ENCODE results near the gene ZNG1F.
"Not testable (repeated sequence)": the region's sequence is repeated elsewhere in the genome, so short reads cannot be mapped to it uniquely, and the experiment has no call there.

DNA sequence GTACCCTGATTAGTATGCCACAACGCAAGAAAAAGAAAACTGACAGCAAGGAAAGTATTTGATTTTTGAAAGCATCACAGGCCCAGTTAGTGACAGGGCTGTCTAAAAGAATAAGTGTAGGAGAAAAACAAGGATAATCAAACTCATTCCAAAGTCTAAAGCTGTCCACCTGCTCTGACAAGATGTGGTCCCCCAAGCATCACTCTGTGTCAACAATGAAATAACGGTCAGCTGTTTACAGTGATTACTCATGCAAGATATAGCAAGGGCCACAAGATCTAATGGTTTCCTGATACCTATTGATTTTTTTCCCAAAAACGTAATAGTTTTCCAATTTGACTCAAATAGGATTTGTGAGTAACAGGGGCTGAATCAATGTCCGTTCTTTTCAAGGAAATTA is 14.1 kb downstream of the ZNG1F start:
- TF ChIP-seq YY1 (IDR thresholded peaks at IDR 0.05; ENCODE audit: insufficient read depth, insufficient read length); SUZ12 (IDR thresholded peaks at IDR 0.05; ENCODE audit: extremely low read depth, insufficient read depth, insufficient read length); ZNF274 (IDR thresholded peaks at IDR 0.05; ENCODE audit: low read depth, low read length): not testable (repeated sequence)
